B cell (primary cell): Measurements from ENCODE around the gene NRDC. TPM values are rescaled to one million over a fixed set of nuclear protein-coding genes. Genes with fewer than 3 reads are reported as not detected.

Experiments
- ATAC-seq: fragments of 200-7000 bp; cut with Tn5 transposase; one replicate; pipeline ENCODE4 v1.10.0; 2021; ENCODE audit warnings: low read depth, mild to moderate bottlenecking, moderate number of reproducible peaks, moderate library complexity
- CTCF ChIA-PET: fragments of 350-600 bp; sonication (Branson Sonifier 250); formaldehyde crosslinking; loops from one replicate; lab custom pipeline; 2021; ENCODE audit warnings: antibody characterized with exemption, inconsistent platforms; lab: Charles Lee
- POLR2A ChIA-PET: fragments of 350-600 bp; sonication (Branson Sonifier 250); formaldehyde crosslinking; loops from one replicate; lab custom pipeline; 2021; ENCODE audit warnings: antibody characterized with exemption; lab: Charles Lee
- DNase-seq: peaks from one replicate; pipeline ENCODE4 v3.0.0; 2013
- H2AFZ ChIP-seq: 2 replicates; pipeline ENCODE4 v1.6.1; 2012; ENCODE audit warnings: mild to moderate bottlenecking, low read depth, low read length; ENCODE audit not compliant: insufficient read depth, poor library complexity, severe bottlenecking
- H3K27ac ChIP-seq, 2 donors: 1 replicate in 1 of 2; 2 replicates in 1 of 2; pipeline ENCODE4 v1.5.1; 2012 to 2013; ENCODE audit warnings: low read length in 2 of 2, mild to moderate bottlenecking in 2 of 2, moderate library complexity in 1 of 2
- H3K27me3 ChIP-seq, 4 experiments: fragments of 200-600 bp in 1 of 4; sonication (generic) in 1 of 4; replicated peaks in 1 of 4; 1 replicate in 2 of 4; 2 replicates in 2 of 4; pipeline versions ENCODE4 v1.6.1 to v1.7.0; 2013 to 2016; ENCODE audit warnings: low read length in 3 of 4, mild to moderate bottlenecking in 2 of 4, mixed read lengths in 1 of 4, moderate library complexity in 1 of 4; ENCODE audit not compliant: insufficient read depth in 4 of 4, control insufficient read depth in 3 of 4; ENCODE audit errors: control extremely low read depth in 1 of 4
- H3K36me3 ChIP-seq, 2 experiments: replicated peaks in 1 of 2; 1 replicate in 1 of 2; 2 replicates in 1 of 2; pipeline versions ENCODE4 v1.6.1 to v1.7.1; 2013; ENCODE audit warnings: low read length in 1 of 2; ENCODE audit not compliant: insufficient read depth in 2 of 2, control insufficient read depth in 1 of 2; ENCODE audit errors: control extremely low read depth in 1 of 2, extremely low read depth in 1 of 2
- H3K4me1 ChIP-seq, 2 donors: fragments of 200-600 bp in 1 of 2; sonication (generic) in 1 of 2; 1 replicate in 1 of 2; 2 replicates in 1 of 2; pipeline versions ENCODE4 v1.5.1 to v1.6.1; 2013 to 2017; ENCODE audit warnings: low read length in 2 of 2; ENCODE audit not compliant: control insufficient read depth in 2 of 2, insufficient read depth in 2 of 2
- H3K4me2 ChIP-seq: replicated peaks from 2 replicates; pipeline ENCODE3; 2012; ENCODE audit warnings: mild to moderate bottlenecking, low read depth, low read length; ENCODE audit not compliant: poor library complexity, severe bottlenecking
- H3K4me3 ChIP-seq, 5 experiments: fragments of 200-600 bp in 1 of 5; sonication (generic) in 1 of 5; 1 replicate in 3 of 5; 2 replicates in 2 of 5; pipeline versions ENCODE4 v1.5.1 to v1.7.0; 2011 to 2016; ENCODE audit warnings: low read length in 4 of 5, mild to moderate bottlenecking in 4 of 5, low read depth in 2 of 5, control low read depth in 1 of 5, moderate library complexity in 1 of 5; ENCODE audit not compliant: insufficient read depth in 1 of 5; ENCODE audit errors: control extremely low read depth in 1 of 5, extremely low read depth in 1 of 5
- H3K79me2 ChIP-seq: fragments of 200-600 bp; sonication (generic); one replicate; pipeline ENCODE4 v1.6.0; 2016; ENCODE audit warnings: low read length; ENCODE audit not compliant: control insufficient read depth, insufficient read depth
- H3K9ac ChIP-seq: fragments of 200-600 bp; sonication (generic); 2 replicates; pipeline ENCODE4 v1.6.1; 2017; ENCODE audit warnings: mild to moderate bottlenecking, low read length, moderate library complexity
- H3K9me3 ChIP-seq, 3 donors: one replicate each; pipeline versions ENCODE4 v1.6.1 to v1.7.1; 2013; ENCODE audit warnings: low read length in 2 of 3; ENCODE audit not compliant: control insufficient read depth in 2 of 3, insufficient read depth in 1 of 3; ENCODE audit errors: control extremely low read depth in 1 of 3
- H4K20me1 ChIP-seq: 2 replicates; pipeline ENCODE4 v1.6.0; 2012; ENCODE audit warnings: mild to moderate bottlenecking, low read length; ENCODE audit not compliant: insufficient read depth, control insufficient read depth, poor library complexity, severe bottlenecking
- H3K27ac Mint-ChIP-seq: one replicate; pipeline ENCODE4 v1.8.0; 2021; ENCODE audit warnings: mixed read lengths
- H3K27me3 Mint-ChIP-seq: one replicate; pipeline ENCODE4 v1.8.0; 2021; ENCODE audit warnings: mixed read lengths
- H3K4me1 Mint-ChIP-seq: one replicate; pipeline ENCODE4 v1.8.0; 2021; ENCODE audit warnings: mixed read lengths
- H3K4me3 Mint-ChIP-seq: one replicate; pipeline ENCODE4 v1.8.0; 2021; ENCODE audit warnings: mixed read lengths
- H3K9me3 Mint-ChIP-seq: one replicate; pipeline ENCODE4 v1.8.0; 2022; ENCODE audit warnings: mixed read lengths; ENCODE audit not compliant: insufficient read depth
- CTCF ChIP-seq: fragments of 200-600 bp; IDR thresholded peaks from one replicate; pipeline ENCODE4 v1.8.0; 2022; ENCODE audit warnings: antibody characterized with exemption, mild to moderate bottlenecking
- EZH2 ChIP-seq: IDR thresholded peaks from 2 replicates; pipeline ENCODE4 v1.6.1; 2012; ENCODE audit warnings: borderline replicate concordance, low read depth, mild to moderate bottlenecking, moderate library complexity, low read length; ENCODE audit not compliant: insufficient read depth, poor library complexity, severe bottlenecking
- WGBS: methylation state at CpG from one replicate; pipeline ENCODE4 v1.1.5; 2013; ENCODE audit warnings: missing lambda C conversion rate; ENCODE audit not compliant: insufficient coverage; 5-methylcytosine and 5-hydroxymethylcytosine counted together
- intact Hi-C: fragments of 100-400 bp; cut with micrococcal nuclease; formaldehyde crosslinking; loops from one replicate; pipeline ENCODE4 v1.10.0; 2022
- polyA plus RNA-seq: library from polyadenylated mRNA; depleted of rRNA; stranded (reverse); fragments of >200 nt; gene quantifications from 2 replicates; pipeline ENCODE4 v1.2.3, GENCODE V29; 2012
- small RNA-seq: library from RNA; depleted of rRNA; stranded (forward); fragments of <200 nt; gene quantifications from one replicate; pipeline ENCODE3, GENCODE V24; 2012; ENCODE audit warnings: low replicate concordance, low read depth; ENCODE audit not compliant: insufficient read length
- total RNA-seq, 2 donors: library from RNA; stranded (reverse); fragments of 120-200 nt in 1 of 2; gene quantifications; 1 replicate in 1 of 2; 2 replicates in 1 of 2; pipeline versions ENCODE4 v1.2.3 to v1.2.4, GENCODE V29; 2013 to 2022

NRDC gene
- total and polyA plus RNA-seq, 2 donors (not counting 1 experiment from before 2014, with no cell fraction given) = 55.3 to 154 TPM

- WGBS = 63% methylated on average over 2 of the region's 3 CpGs
- Histone ChIP-seq H4K20me1 (peaks cover 12% of the 10 kb centered on the region), H3K9me3 (no peaks in the 10 kb centered on the region), H3K79me2 (peaks cover 50% of the 10 kb centered on the region), H3K27me3 (no peaks in the 10 kb centered on the region), H3K4me1 (no peaks in the 10 kb centered on the region), H3K9ac (no peak overlapping the region), H2AFZ (no peak overlapping the region), H3K4me2 (no peak overlapping the region), H3K27ac (no peak overlapping the region), H3K36me3 (peaks cover 3 to 5% of the 10 kb centered on the region in 2 experiments), H3K4me3 (no peak overlapping the region)
- H3K27ac Mint-ChIP-seq = no peak overlapping the region
- H3K9me3 Mint-ChIP-seq = no peaks in the 10 kb centered on the region
- ATAC-seq = no peak
- POLR2A ChIA-PET = interaction anchor here (1.5 kb wide), 1 partner anchor 11 kb away, joined by 3 read pairs; no protein-coding TSS in a partner anchor
- no peak for DNase-seq
- CTCF ChIA-PET = no interaction called here
- peaks cover 34% of the 10 kb centered on the region for H3K4me1 Mint-ChIP-seq
- no peaks in the 10 kb centered on the region for H3K27me3 Mint-ChIP-seq
- no peak for TF ChIP-seq EZH2
- TF ChIP-seq CTCF = no peak
- intact Hi-C loops = no loop called here
- H3K4me3 Mint-ChIP-seq = no peak overlapping the region
Measured at GRCh38 chr1:51740652-51741051, 137.9 kb downstream of the NRDC start.

Small RNA genes within 50 kb of the gene (small RNA-seq; reads per million reads assigned to genes)
- not detected for gene AL050343.2

Other genes with a start within 250 kb of the NRDC start
- 0.02 TPM in 2 replicates for gene RAB3B, start 112.0 kb upstream of the NRDC start, total RNA-seq
- gene RAB3B, start 112.0 kb upstream of the NRDC start, polyA plus RNA-seq = not detected in 2 replicates
- gene KTI12, start 155.1 kb upstream of the NRDC start, total RNA-seq = 14.7 and 16.1 TPM in 2 replicates
- gene KTI12, start 155.1 kb upstream of the NRDC start, polyA plus RNA-seq = 13.9 and 22.5 TPM in 2 replicates
- gene TXNDC12, start 176.5 kb upstream of the NRDC start, total RNA-seq = 38.7 and 38.9 TPM in 2 replicates
- gene TXNDC12, start 176.5 kb upstream of the NRDC start, polyA plus RNA-seq = 12.6 and 17.5 TPM in 2 replicates
- gene BTF3L4, start 177.6 kb upstream of the NRDC start, total RNA-seq = 32.7 and 33.8 TPM in 2 replicates
- gene BTF3L4, start 177.6 kb upstream of the NRDC start, polyA plus RNA-seq = 16.0 and 25.2 TPM in 2 replicates